Epithelial cell of prostate (primary cell): ENCODE measurements around the gene SPATA17.
A peak's percentile ranks its signal among the peaks of the same experiment; 100 is the strongest.
"Not testable (repeated sequence)": the region's sequence is repeated elsewhere in the genome, so short reads cannot be mapped to it uniquely, and the experiment has no call there.

Experiments used
- DNase-seq: peaks from one replicate; pipeline ENCODE4 v3.0.0-alpha.2; 2011; ENCODE audit warnings: low read depth, low spot score
- H3K27ac ChIP-seq: fragments of 450-650 bp; 2 replicates; pipeline ENCODE4 v1.5.1; 2017; ENCODE audit warnings: mild to moderate bottlenecking

Gene SPATA17, protein sequence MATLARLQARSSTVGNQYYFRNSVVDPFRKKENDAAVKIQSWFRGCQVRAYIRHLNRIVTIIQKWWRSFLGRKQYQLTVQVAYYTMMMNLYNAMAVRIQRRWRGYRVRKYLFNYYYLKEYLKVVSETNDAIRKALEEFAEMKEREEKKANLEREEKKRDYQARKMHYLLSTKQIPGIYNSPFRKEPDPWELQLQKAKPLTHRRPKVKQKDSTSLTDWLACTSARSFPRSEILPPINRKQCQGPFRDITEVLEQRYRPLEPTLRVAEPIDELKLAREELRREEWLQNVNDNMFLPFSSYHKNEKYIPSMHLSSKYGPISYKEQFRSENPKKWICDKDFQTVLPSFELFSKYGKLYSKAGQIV

DNA sequence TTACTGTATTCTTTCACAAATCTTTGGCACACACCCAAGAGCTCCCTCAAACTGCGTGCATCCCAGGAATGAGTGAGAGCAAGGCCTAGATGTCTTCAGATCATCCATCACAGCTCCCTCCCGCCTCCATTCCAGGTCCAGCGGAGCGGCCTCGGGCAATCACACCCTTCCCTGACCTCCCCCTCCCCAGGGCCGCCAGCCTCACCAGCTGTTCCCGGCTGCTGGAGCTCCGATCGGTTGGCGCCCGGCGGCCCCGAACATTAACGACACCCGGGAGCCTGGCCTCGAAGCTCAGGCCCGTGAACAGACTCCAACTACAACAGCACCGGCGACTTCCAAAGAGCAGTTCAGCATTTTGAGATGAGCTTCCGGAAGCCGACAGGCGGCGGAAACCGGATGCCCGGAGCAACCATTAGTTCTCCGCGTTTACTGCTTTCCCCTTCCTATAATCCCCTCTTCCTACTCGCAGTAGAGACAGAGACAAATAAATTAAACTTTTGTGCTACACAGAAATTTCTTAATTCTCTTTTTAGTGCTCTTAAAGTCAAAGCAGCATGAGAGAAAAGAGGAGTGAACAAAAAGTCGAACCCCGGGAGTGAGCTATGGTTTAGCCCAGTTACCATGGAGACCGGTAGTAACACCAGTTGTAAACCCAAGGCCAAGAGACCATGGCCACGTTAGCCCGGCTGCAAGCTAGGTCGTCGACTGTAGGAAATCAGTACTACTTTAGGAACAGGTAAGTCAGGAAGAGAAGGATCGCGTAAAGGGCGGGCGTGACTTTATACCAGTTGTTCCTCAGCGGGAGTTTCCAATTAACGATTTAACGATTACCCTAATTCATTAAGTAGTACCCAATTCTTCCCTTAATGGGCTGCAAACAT lies at the start of gene SPATA17, which contains the start of gene GPATCH2:
Gene SPATA17, plus strand, starts transcription at position 634 of the 881 bp plus-strand sequence. Its CDS starts 35 bp downstream, at position 669.
Gene GPATCH2, minus strand, starts transcription at position 380 of the 881 bp plus-strand sequence. Its CDS starts 119 bp downstream, at position 261.
- DNase-seq, result peak; percentile 46

GRCh38 chr1:217584286-217584811 lies 46.8 kb upstream of the SPATA17 start:
- DNase-seq, H3K27ac ChIP-seq: not testable (repeated sequence)

More for the DNA sequence above, at the start of gene SPATA17, which contains the start of gene GPATCH2:
- H3K27ac ChIP-seq, result peak within 1 kb of the TSS; percentile 79

GRCh38 chr1:217585577-217585976 lies 45.6 kb upstream of the SPATA17 start:
- no peak overlapping the region for H3K27ac ChIP-seq
- DNase-seq, result no peak

DNA sequence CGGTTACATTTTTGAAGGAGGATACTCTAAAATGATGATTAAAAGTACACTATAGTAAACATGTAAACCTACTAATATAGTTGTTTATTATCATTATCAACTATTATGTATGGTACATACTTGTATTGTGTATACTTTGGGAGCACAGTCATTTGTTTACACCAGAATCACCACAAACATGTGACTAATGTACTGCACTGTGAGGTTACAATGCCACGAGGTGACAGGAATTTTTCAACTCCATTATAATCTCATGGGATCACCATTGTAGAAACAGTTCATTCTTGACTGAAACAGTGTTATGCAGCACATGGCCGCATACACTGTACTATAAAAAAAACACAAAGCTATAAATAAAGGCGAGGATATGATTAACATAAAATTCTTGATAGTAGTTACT lies 44.6 kb upstream of the SPATA17 start:
- no peak overlapping the region for H3K27ac ChIP-seq
- no peak for DNase-seq

- H3K27ac ChIP-seq, result no peak overlapping the region
- DNase-seq, result no peak
Observed at GRCh38 chr1:217590598-217590997, 40.5 kb upstream of the SPATA17 start.

- DNase-seq, result no peak
- no peak overlapping the region for H3K27ac ChIP-seq
Observed at GRCh38 chr1:217599154-217599553, 32.0 kb upstream of the SPATA17 start.

- no peak for DNase-seq
- H3K27ac ChIP-seq, result no peak overlapping the region
Observed at GRCh38 chr1:217602380-217602779, 28.8 kb upstream of the SPATA17 start.

DNA sequence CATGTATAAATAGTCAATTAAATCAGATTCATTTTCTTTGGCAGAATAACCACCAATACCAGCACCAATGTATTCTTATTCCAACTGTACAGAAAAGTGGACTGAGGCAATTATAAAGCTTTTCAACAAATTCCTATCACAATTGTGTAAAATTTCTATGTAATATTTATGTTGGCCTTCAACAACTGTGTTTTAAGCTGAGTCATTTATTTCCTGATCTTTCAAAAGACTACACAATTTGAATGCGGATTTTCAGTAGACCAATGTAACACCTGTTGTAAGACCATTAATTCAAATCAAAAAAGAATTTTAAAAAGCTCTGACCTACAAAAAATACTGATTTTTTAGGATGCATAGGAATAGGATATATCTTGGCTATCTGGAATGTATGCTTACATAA lies 25.8 kb upstream of the SPATA17 start:
- DNase-seq, result no peak
- no peak overlapping the region for H3K27ac ChIP-seq

GRCh38 chr1:217614200-217614712 lies 16.9 kb upstream of the SPATA17 start:
- DNase-seq, result no peak
- H3K27ac ChIP-seq, result no peak overlapping the region

DNA sequence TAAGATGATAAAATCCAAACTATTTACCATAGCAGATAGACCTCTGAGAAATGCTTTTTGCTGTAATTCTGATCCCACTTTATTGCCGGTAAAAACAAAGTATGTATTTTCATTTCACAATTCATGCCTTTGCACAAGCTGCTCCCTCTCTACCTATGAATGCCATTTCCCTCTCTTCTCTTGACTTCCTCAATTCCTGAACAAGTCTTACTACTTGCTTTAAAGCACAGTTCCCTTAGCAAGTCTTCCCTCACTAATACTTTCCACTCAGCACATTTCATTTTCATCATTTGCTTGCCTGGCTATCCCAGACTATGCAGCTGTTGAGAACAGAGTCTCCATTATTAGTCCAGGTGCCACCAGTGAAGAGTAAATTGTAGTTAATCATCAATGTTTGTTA lies 14.0 kb upstream of the SPATA17 start:
- no peak overlapping the region for H3K27ac ChIP-seq
- no peak for DNase-seq

DNA sequence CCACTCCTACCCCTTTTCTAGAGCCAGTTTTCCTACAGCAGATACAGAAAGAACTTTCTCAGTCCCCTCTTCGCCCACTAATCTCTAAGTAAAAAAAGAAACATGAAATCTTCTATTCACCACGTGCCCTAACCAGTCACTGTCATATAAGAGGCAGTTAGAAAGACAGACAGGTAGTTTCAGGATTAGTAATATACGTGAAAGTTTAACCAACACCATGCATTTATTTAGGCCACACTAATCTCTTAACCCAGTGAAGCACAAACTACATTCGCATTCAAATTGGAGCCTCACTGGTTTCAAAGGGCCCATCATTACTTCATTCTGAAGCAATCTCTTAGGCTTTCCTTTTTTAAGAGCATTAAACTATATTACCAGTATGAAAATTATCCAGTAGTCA lies 10.3 kb upstream of the SPATA17 start:
- H3K27ac ChIP-seq, result no peak overlapping the region
- no peak for DNase-seq

DNA sequence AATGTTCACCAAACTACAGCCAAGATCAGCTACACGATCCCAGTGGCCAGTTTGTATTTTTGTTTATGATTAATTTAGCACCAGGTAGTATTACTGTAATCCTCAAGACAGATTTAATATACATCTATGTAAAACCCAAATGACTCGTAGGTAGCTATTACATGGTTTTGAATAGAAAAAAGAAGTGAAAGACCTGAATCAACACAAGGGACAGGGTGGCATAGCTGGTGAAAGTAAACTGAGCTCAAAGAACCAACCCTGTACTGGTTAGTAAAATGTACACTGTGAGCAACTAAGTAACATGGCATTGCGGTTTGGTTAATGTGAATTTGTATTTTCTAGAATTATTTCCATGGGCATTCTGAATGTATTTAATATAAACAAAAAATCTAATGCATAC lies 9.1 kb upstream of the SPATA17 start:
- no peak for DNase-seq
- no peak overlapping the region for H3K27ac ChIP-seq

GRCh38 chr1:217626321-217626720 lies 4.8 kb upstream of the SPATA17 start:
- no peak overlapping the region for H3K27ac ChIP-seq
- DNase-seq, result no peak

GRCh38 chr1:217627431-217627830 lies 3.7 kb upstream of the SPATA17 start:
- DNase-seq, result no peak
- no peak overlapping the region for H3K27ac ChIP-seq

DNA sequence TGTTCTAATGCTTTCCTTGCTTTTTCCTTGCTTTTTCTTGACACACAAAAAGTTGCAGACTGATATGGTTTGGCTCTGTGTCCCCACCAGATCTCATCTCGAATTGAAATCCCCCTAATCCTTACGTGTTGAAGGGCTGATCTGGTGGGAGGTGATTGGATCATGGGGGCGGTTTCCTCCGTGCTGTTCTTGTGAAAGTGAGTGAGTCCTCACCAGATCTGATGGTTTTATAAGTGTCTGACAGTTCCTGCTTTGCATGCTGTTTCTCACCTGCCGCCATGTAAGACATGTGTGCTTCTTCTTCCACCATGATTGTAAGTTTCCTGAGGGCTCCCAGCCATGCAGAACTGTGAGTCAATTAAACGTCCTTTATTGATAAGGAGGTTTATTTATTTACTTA lies 11.3 kb downstream of the SPATA17 start:
- no peak overlapping the region for H3K27ac ChIP-seq
- no peak for DNase-seq

- no peak for DNase-seq
- H3K27ac ChIP-seq, result no peak overlapping the region
Observed at GRCh38 chr1:217647791-217648190, 16.6 kb downstream of the SPATA17 start.

- no peak for DNase-seq
- H3K27ac ChIP-seq, result no peak overlapping the region
Observed at GRCh38 chr1:217650674-217651073, 19.5 kb downstream of the SPATA17 start.

GRCh38 chr1:217660353-217661062 lies 29.4 kb downstream of the SPATA17 start:
- peak overlapping the region; percentile 89 for H3K27ac ChIP-seq
- DNase-seq, result peak; percentile 96

DNA sequence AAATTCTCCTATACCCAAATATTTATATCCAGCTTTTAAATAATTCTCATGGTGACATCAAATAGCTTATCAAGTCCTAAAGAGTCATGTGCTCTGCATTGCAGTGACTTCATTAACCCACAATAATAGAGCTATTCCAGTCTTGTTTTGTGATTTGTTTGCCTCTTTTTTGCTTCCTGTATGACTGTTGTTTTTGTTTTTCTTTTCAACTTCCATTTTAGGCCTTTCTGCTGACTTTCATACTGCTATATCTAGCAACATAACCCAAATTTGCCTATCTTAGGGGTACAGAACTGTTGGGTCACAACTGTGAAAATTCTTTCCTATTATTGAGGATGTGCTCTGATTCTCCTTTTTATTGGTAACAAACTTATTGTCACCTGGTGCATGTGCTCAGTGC lies 30.3 kb downstream of the SPATA17 start:
- DNase-seq, result no peak

DNA sequence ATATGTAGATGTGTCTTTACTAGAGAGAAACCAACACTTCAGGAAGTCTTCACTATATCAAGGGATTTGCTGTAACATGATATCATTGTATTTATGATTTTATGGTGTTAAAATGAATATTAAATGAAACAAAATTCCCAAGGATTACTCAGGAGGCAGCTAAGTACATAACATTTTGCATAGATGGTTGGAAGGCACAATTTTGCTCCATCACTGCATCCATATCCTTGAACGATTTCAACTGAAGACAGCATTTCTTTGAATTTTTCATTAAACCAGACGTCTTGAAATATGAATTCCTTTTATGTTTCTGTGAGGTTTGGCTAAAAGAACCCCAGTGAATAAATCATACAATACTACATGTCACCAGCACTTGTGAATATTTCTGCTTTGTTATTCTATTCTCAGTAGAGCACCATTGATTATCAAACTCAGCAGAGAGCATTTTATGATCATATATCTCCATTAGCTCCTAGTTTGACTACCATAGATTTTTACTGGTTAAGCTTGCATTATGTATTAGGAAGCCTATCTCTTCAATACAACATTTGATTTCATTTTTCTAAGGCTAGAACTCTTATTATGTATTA lies 37.3 kb downstream of the SPATA17 start:
- no peak overlapping the region for H3K27ac ChIP-seq
- no peak for DNase-seq

More for the DNA sequence above, 30.3 kb downstream of the SPATA17 start:
- H3K27ac ChIP-seq, result peak overlapping the region; percentile 89
